ENCODE data around the gene CSTPP1.
A peak's percentile ranks its signal among the peaks of the same experiment; 100 is the strongest.
"Not testable (repeated sequence)": the region's sequence is repeated elsewhere in the genome, so short reads cannot be mapped to it uniquely, and the experiment has no call there.

The CSTPP1 gene

DNA sequence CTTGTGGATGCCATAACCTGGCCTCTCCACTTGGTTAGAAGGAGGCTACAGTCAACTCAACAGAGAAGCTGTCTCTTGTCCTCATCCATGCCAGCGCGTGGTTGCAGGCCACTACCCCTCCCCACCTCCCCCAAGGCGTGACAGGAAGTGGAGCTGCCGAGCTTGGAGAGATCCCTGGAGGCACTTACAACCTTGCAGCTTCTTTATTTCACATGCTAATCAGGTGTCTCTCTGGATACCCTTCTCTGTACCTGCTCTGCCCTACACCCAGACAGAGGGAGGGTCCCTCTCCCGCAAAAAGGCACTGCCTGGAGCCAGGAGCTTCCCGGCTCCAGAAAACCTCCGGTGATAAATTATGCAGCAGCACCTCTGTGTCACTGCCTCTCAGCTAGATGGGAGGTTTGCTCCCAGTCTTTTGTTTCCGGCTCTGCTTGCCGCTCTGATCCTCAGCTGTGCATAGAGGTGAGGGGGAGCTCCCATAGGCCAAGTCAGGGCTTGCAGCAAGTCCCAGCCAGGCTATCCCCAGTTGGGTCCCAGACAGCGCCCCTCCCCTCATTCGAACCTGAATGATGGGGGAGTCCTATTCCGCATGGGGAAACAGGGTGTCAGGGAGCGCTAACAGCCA, 23.9 kb upstream of the CSTPP1 start:
- peak; percentile 15 to 20 for DNase-seq

GRCh38 chr11:46913484-46913883, 23.1 kb upstream of the CSTPP1 start:
- no peak for DNase-seq

- DNase-seq, result no peak
Measured at GRCh38 chr11:46914363-46914762, 22.2 kb upstream of the CSTPP1 start.

GRCh38 chr11:46914910-46915309, 21.7 kb upstream of the CSTPP1 start:
- no peak for DNase-seq

DNA sequence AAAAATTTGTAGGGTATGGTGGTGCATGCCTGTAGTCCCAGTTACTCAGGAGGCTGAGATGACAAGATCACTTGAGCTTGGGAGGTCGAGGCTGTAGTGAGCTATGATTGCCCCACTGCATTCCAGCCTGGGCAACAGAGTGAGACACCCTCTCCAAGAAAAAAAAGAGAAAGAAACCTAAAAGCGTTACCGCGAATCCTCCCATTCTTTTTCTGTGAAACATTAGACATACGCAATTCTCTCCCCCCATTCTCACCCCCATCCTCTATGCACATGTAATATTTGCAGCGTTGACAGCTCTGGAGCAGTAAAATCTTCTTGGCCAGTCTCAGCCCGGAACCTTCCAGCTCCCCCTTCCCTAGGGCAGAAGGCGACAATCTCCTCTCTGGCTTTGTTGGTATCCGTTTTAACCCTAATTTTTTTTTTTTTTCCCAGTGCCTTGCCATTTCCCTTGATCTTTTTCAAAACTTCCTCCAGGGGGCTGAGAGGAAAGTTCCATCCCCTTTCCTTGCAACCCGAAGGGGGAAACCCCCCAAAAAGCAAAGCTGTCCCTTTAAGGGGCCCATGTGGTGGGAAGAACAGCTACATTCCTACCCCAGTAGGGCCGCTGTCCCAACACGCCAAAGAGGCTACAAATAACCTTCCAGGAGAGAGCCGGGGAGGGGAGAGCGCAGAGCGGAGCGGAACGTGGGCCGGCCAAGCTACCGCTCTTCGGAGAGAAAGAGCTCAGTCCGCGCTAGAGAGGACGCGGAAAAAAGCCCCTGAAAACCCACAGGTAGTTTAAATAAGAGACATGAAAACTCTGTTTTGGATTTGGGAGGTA, 20.1 kb upstream of the CSTPP1 start:
- peak; percentile 62 to 81 for DNase-seq

DNA sequence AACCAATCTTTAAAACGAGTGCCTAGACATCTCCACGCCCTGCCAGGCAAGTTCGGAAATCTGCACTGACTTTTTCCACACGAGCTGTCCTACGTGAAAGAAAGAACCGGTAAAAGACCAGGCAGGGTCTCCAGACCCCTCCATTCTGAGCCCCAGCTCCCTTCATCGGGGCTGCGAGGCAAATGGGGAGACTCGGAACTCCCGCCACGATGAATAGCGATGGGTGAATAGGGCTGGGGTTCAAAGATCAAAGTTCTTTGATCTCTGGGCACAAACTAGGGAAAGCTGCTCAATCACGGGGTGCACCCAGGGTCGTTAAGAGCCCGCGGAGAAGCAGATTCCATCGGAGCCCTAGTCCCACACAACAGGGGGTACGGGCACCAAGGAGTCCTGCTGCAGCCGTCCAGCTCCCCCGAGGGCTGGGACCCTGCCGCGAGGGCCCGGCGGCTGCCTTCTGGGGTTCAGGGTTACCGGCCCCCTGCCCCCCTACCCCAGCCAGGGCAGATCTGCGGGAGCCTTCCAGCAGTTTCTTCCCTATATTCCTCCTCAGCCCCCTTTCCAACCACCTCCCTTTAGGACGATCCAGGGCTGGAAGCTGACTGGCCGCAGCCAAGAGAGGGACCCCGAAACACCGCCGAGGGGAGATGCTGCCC, 19.3 kb upstream of the CSTPP1 start:
- DNase-seq, result no peak

DNA sequence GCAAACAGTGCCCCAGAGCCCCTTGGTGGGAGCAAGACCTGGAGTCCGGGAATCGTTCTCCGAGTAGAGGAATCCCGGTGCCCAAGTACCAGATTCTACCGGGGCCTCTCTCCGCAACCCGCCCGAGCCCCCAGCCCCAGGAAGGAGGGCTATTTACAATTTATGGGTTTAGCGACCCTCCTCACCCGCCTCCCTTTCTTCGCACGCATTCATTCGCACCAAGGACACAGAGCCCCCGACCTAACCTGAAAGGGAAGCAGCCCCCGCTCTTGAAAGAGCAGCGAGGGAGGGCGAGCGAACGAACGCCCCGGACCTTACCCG, 18.8 kb upstream of the CSTPP1 start:
- no peak for DNase-seq

DNA sequence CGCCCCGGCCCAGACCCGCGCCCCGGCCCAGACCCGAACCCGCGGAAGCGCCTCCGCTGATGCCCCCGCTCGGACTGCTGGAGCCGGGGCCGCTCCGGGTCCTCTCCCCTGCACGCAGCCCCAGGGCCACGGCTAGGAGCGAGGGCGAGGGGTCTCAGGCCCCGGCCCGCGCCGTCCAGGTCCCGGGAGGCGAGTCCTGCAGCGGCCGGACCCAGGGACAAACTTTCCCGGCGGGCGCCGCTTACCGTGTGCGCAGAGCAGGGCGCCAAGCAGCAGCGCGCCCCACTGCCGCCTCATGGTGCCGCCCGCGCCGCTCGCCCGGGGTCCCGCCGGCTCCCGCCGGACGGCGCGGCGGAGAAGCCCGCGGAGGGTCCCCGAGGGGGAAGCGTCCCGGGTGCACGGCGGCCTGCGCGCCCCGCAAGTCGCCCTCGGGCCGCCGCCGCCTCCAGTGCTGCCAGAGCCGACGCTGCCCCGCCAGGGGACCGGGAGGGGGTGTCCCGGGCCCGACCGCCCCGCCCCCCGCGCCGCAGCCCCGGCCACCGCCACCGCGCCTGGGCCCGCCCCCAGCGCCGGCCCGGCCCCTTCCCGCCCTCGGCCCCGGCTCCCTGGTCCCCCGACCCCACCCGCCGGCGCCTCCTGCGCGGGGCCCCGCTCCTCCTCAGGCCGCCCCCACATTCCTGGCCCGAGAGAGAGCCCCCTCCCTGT, 18.3 kb upstream of the CSTPP1 start, which contains the start of gene LRP4:
Gene LRP4 (minus strand): TSS at position 468 of the 705 bp plus-strand sequence. CDS start 171 bp downstream, at position 297.
- peak in 1 of 2 experiments; percentile 49 for DNase-seq

- DNase-seq, result peak in 1 of 2 experiments; percentile 49
Measured at GRCh38 chr11:46918788-46919513, 17.6 kb upstream of the CSTPP1 start.

DNA sequence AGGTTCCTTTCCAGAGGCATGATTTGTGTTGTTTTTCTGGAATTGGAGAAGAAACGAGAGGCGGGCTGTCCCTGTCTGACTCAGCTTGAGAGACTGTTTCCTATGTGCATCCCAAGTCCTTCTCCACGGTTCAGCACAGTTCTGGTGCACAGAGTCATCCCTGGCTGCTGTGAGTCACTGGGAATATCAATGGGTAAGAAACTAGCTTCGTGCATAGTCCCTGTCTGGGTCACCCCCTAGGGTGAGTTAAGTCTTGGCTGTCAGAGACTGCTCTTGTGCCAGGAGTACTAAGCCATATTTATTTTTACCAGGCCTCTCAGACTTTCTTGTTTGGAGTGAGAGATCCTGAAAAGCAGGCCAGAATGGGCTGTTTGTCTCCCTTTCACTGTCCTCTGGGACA, 15.8 kb upstream of the CSTPP1 start:
- no peak for DNase-seq

DNA sequence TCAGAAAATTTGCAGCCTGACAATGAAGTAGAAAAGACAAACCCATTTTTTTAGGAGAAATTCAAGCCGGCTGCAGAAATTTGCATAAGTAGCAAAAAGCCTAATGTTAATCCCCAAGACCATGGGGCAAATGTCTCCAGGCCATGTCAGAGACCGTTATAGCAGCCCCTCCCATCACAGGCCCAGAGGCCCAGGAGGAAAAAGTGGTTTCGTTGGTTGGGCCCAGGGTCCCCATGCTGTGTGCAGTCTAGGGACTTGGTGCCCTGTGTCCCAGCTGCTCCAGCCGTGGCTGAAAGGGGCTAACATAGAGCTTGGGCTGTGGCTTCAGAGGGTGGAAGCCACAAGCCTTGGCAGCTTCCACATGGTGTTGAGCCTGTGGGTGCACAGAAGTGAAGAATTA, 8.6 kb upstream of the CSTPP1 start:
- not testable (repeated sequence) for DNase-seq

DNA sequence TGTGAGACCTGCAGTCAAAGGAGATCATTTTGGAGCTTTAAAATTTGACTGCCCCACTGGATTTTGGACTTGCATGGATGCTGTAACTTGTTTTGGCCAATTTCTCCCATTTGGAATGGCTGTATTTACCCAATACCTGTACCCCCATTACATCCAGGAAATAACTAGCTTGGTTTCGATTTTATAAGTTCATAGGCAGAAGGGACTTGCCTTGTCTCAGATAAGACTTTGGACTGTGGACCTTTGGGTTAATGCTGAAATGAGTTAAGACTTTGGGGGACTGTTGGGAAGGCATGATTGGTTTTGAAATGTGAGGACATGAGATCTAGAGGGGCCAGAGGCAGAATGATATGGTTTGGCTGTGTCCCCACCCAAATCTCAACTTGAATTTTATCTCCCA, 7.9 kb upstream of the CSTPP1 start:
- not testable (repeated sequence) for DNase-seq

GRCh38 chr11:46930089-46930488, 6.5 kb upstream of the CSTPP1 start:
- peak; percentile 16 to 21 for DNase-seq

DNA sequence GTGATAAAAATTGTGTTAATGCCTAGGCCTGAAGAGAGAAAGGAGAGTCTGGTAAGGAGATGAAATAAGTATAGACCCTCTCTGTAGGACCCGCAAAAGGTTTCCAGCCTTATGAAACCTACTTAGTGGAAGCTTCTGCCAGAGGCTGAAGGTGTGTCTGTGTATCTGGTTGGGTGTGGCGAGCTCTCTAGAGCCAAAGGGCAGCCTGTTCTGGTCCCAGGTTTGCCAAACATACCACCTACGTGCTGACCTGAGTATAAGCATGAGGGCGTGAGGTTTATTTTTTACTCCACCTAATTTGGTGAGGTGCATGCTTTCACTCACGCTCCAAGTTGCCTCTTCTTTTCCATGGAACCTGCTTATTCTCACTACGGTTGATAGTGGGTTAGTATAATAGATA, 5.6 kb downstream of the CSTPP1 start:
- DNase-seq, result no peak

DNA sequence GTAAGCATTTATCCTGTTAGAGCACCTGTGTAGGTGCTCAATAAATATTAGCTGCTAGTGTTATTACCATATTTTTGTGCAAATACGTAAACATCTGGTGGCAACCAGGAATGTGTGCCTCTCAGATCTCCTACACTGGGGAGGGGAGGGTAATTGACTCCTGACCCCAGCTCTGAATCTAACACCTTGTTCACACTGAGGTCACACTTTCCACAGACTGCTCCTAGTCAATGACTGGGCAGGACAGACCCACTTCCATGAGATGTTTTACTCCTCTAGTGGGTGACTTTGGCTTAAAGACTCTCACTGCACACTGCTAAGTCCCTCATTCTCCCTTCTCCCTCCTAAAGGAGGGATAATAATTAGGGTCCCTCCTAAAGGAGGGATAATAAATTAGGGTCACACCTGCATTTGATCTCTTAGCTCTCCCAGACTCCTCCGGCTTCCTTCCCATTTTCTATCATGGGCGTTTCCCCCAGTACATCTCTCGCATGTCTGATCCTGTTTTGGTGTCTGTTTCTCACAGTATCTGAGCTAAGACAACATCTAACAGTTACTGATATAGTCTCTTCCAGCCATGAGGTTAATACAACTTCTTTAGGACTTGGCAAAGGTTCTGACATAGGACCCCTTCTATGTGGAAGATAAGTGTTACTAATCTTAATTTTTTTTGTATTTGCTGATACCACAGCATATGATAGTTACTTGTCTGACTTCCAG, 8.0 kb downstream of the CSTPP1 start:
- no peak for DNase-seq

GRCh38 chr11:46947399-46948077, 11.0 kb downstream of the CSTPP1 start:
- no peak for DNase-seq

GRCh38 chr11:46948378-46949131, 12.0 kb downstream of the CSTPP1 start:
- DNase-seq, result no peak

DNA sequence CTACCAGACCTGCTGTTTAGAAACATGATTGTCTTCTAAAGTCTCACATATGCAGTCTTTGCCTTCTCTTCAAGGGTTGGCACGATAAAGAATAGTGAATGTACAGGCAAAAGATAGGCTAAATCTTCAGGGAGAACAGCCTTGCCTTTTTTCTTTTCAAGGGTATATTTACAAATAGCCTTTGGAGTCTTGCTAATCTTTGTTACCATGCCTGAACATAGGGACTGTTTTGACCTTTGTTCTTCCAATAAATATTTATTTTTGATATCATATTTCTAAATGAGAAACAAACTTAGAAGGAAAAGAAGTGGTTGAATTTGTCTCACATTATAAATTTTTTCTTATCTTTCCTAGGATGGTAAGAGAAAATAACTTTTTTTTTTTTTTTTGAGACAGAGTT, 12.7 kb downstream of the CSTPP1 start:
- DNase-seq, result no peak

DNA sequence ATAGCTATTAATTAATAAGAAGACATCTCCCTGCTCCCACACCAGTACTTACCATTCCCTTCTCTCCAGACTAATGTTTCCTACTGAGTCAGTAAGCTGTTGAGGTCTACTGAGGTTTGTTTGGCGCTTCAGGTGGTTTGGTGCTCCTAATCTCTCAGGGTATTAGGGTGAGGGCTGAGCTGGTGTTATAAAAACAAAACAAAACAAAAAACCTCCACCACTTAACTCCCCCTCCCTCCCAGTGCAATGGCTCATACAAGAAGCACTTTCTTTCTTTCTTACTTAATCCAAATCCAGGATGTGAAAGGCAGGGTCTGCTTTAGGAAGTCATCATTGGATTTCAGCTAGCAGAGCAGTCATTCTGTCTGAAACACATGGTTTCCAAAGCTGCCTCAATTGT, 15.3 kb downstream of the CSTPP1 start:
- DNase-seq, result no peak

GRCh38 chr11:46952553-46952952, 16.0 kb downstream of the CSTPP1 start:
- DNase-seq, result no peak

GRCh38 chr11:46953093-46953492, 16.5 kb downstream of the CSTPP1 start:
- DNase-seq, result no peak
